Measurements from ENCODE around the gene STRN3.

GRCh38 chr14:31021576-31021949 lies 4.6 kb downstream of the STRN3 start:
- no peak for TF ChIP-seq CTCF (IDR thresholded peaks at IDR 0.05; ENCODE audit: poor library complexity)
- TF ChIP-seq EZH2 (IDR thresholded peaks at IDR 0.05; ENCODE audit: borderline replicate concordance) = no peak
